RWPE2 (cell line): ENCODE data around the gene RPL10A.
A peak's percentile ranks its signal among the peaks of the same experiment; 100 is the strongest.

Experiments
- ATAC-seq: fragments of 200-7000 bp; cut with Tn5 transposase; 3 replicates; pipeline ENCODE4 v1.9.1; 2021; ENCODE audit warnings: low read depth
- DNase-seq: peaks from one replicate; pipeline ENCODE4 v3.0.0-alpha.2; 2020; ENCODE audit warnings: low spot score
- H3K27ac ChIP-seq: fragments of 450-650 bp; 2 replicates; pipeline ENCODE4 v1.5.1; 2017; ENCODE audit warnings: mild to moderate bottlenecking; ENCODE audit not compliant: poor library complexity, severe bottlenecking
- H3K27me3 ChIP-seq: fragments of 250-450 bp; sonication (Bioruptor Pico); 2 replicates; pipeline ENCODE4 v1.5.1; 2021; ENCODE audit warnings: mild to moderate bottlenecking, moderate library complexity; ENCODE audit not compliant: insufficient read depth, poor library complexity, severe bottlenecking
- H3K36me3 ChIP-seq: fragments of 250-450 bp; sonication (Bioruptor Pico); 2 replicates; pipeline ENCODE4 v1.5.1; 2020; ENCODE audit warnings: low read depth, mild to moderate bottlenecking, moderate library complexity
- H3K4me1 ChIP-seq: fragments of 250-450 bp; sonication (Bioruptor Pico); 2 replicates; pipeline ENCODE4 v1.5.1; 2021; ENCODE audit warnings: mild to moderate bottlenecking, moderate library complexity; ENCODE audit not compliant: insufficient read depth, poor library complexity, severe bottlenecking
- H3K4me3 ChIP-seq: fragments of 250-450 bp; sonication (Bioruptor Pico); 2 replicates; pipeline ENCODE4 v1.5.1; 2021; ENCODE audit warnings: mild to moderate bottlenecking, moderate library complexity; ENCODE audit not compliant: severe bottlenecking
- H3K9me3 ChIP-seq: fragments of 250-450 bp; sonication (Bioruptor Pico); 2 replicates; pipeline ENCODE4 v1.5.1; 2021; ENCODE audit warnings: mild to moderate bottlenecking, moderate library complexity; ENCODE audit not compliant: severe bottlenecking
- TF ChIP-seq, protein P1 (sequence below): fragments of 450-650 bp; IDR thresholded peaks from one replicate; pipeline ENCODE4 v1.5.1; 2017; ENCODE audit warnings: mild to moderate bottlenecking, moderate library complexity; ENCODE audit not compliant: poor library complexity, severe bottlenecking

The RPL10A gene

DNA sequence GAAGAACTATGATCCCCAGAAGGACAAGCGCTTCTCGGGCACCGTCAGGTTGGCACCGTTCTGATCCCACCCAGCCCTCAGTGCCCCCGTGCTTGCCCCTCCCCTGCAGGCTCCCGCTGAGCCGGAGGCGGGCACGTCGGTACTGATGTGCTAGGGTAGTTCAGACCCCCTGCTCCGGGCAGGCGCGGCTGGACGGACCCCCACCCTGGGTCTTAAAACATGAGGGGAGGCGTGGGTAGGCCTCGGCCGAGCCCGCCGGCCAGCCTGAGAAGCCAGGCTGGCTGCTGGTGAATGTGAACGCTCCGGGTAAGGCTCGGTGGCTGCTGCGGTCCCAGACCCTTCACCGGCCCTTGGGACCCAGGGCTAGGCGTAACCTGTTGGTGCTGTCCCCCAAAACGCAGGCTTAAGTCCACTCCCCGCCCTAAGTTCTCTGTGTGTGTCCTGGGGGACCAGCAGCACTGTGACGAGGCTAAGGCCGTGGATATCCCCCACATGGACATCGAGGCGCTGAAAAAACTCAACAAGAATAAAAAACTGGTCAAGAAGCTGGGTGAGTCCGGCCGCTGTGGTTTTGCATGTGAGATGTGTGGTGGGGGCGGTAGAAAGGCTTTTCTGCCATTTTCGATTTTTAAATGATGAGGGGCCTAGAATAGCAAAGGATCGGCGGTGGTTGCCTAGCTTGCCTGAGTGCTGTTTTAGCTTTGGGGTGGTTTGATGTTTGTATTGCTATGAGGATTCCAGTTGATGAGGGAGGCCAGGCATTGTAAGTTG is 964 bp downstream of the RPL10A start:
- peaks cover 14% of the 10 kb centered on the region for H3K4me1 ChIP-seq
- H3K27ac ChIP-seq = peak overlapping the region; percentile 91
- H3K27me3 ChIP-seq = no peaks in the 10 kb centered on the region
- TF ChIP-seq, protein P1, sequence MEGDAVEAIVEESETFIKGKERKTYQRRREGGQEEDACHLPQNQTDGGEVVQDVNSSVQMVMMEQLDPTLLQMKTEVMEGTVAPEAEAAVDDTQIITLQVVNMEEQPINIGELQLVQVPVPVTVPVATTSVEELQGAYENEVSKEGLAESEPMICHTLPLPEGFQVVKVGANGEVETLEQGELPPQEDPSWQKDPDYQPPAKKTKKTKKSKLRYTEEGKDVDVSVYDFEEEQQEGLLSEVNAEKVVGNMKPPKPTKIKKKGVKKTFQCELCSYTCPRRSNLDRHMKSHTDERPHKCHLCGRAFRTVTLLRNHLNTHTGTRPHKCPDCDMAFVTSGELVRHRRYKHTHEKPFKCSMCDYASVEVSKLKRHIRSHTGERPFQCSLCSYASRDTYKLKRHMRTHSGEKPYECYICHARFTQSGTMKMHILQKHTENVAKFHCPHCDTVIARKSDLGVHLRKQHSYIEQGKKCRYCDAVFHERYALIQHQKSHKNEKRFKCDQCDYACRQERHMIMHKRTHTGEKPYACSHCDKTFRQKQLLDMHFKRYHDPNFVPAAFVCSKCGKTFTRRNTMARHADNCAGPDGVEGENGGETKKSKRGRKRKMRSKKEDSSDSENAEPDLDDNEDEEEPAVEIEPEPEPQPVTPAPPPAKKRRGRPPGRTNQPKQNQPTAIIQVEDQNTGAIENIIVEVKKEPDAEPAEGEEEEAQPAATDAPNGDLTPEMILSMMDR = no peak
- H3K36me3 ChIP-seq = peaks cover 80% of the 10 kb centered on the region
- peak overlapping the region; percentile 98 for H3K4me3 ChIP-seq
- no peak for ATAC-seq
- no peaks in the 10 kb centered on the region for H3K9me3 ChIP-seq
- DNase-seq = no peak

DNA sequence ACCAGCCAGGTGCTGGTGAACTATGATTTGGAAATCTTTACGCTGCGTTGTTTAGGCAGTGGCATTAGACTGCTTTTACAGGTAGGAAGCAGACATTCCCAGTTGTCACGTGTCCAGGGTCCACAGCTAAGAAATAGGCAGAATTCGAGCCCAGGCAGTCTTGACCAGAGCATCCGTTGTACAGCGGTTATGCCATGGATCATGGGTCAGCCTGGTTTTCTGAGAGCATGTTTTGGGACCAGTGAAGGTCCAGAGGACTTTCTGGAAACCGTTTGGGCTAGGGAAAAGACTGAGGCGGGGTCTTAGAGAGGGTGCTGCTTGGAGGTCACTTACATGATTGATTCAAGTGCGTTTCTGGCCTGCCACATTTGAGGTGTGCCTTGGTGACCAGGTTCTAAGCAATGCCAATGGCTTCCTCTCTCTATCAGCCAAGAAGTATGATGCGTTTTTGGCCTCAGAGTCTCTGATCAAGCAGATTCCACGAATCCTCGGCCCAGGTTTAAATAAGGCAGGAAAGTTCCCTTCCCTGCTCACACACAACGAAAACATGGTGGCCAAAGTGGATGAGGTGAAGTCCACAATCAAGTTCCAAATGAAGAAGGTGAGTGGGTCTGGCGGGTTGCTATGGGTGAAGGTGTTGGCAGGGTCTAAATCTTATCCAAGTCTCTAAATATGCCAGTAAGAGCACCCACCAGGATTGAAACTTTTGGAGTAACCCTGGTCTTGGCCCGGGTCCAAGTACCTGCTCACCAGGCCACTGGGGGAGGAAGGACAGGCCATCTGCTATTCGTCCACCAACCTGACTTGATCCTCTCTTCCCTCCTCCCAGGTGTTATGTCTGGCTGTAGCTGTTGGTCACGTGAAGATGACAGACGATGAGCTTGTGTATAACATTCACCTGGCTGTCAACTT is 1.8 kb downstream of the RPL10A start:
- peak overlapping the region; percentile 91 for H3K27ac ChIP-seq
- no peaks in the 10 kb centered on the region for H3K9me3 ChIP-seq
- no peak for ATAC-seq
- peaks cover 87% of the 10 kb centered on the region for H3K36me3 ChIP-seq
- DNase-seq = no peak
- H3K4me1 ChIP-seq = peaks cover 14% of the 10 kb centered on the region
- TF ChIP-seq, protein P1 = no peak
- no peaks in the 10 kb centered on the region for H3K27me3 ChIP-seq
- peak overlapping the region; percentile 98 for H3K4me3 ChIP-seq

GRCh38 chr6:35470663-35471120 is 2.5 kb downstream of the RPL10A start:
- Histone ChIP-seq H3K4me3 (peak overlapping the region; percentile 98), H3K27ac (peak overlapping the region; percentile 91)
- TF ChIP-seq, protein P1 = no peak

GRCh38 chr6:35471836-35472345 is 3.7 kb downstream of the RPL10A start:
- Histone ChIP-seq H3K4me1 (peaks cover 14% of the 10 kb centered on the region), H3K4me3 (no peak overlapping the region), H3K27ac (peak overlapping the region; percentile 91), H3K36me3 (peaks cover 78% of the 10 kb centered on the region), H3K9me3 (no peaks in the 10 kb centered on the region), H3K27me3 (no peaks in the 10 kb centered on the region)
- DNase-seq (no peak), ATAC-seq (no peak)
- TF ChIP-seq, protein P1 = no peak

More at GRCh38 chr6:35470663-35471120, 2.5 kb downstream of the RPL10A start:
- H3K36me3 ChIP-seq = peaks cover 85% of the 10 kb centered on the region
- no peaks in the 10 kb centered on the region for H3K9me3 ChIP-seq
- ATAC-seq (no peak), DNase-seq (no peak)
- no peaks in the 10 kb centered on the region for H3K27me3 ChIP-seq
- H3K4me1 ChIP-seq = peaks cover 14% of the 10 kb centered on the region
